OCI-M1 (cell line): Measurements from ENCODE around the gene ATG4A.
A peak's percentile ranks its signal among the peaks of the same experiment; 100 is the strongest.

Experiments used
- DNase-seq: peaks from one replicate; lab custom pipeline; 2025; lab: John Stamatoyannopoulos, UW

Gene ATG4A

GRCh38 chrX:108122748-108123147 is 31.2 kb downstream of the ATG4A start:
- DNase-seq: no peak

DNA sequence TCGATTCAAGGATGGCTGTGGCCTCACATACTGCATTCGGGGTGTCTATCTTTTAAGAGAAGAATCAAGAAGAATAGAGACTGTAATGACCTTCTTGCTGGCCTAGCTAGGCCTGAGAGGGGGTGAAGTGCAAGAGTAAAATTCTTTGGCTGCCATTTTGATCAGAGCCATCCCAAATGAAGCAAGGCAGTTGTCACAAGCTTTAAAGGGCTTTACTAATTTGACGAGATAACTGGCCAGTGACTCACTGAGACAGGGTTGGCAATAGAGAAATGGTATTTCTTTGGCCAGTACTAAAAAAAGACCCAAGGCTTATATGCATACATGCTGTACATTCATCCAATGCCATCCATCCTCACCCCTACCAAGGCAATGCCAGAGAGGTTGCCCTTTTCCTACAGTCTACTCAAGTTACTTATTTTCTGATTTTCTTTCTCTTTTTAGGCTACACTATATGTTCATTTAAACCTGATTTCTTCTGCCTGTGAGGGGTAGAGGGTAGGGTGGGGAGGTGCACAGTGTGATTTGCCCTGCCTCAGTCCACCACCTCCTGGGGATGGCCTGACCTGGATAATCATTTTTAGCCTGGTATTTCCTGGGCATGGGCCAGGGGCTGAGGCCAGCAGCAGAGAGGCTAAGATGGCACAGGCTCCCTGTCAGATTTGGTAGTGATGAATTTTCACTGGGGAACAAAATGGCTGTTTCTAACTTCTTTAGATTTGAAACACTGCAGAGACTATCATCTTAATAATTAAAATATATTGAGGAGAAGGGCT is 32.2 kb downstream of the ATG4A start:
- no peak for DNase-seq

DNA sequence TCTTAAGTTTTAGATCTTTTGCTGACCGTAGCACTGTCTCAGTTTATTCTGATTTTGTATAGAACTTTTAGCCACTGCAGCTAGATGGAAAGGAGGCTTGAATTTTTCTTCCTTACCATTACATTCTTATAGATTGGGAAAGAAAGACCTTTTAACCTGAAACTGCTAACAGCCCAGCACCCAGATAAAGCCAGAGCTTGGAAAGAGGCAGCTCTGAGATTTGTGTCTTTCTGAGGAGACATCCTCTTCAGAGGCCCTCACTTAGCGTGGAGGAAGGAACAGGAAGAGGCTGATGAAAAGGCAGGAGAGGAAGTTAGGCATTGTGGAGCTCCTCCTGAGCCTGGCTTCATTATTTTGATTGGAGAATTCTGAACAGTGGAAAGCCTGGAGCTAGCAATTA is 35.1 kb downstream of the ATG4A start:
- no peak for DNase-seq

- DNase-seq: no peak
These were observed 35.6 kb downstream of the ATG4A start for GRCh38 chrX:108127152-108127551.

DNA sequence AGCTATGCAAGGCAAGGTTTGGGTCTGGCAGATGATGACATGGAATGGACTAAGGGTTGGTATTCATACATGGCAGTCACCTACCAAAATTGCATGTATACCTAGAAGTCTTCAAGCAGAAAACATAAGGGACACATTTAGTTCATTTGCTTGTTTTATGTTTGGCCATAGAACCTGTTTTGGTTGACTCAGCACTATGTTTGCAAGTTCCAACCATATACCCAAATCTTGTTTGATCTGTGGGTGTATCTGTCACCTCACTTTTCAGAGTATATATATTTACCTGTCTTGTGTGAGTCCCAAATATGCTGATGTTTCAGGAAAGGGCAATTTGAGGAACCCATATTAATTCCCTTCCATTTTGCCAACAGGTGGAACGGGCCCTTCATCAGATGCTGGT is 39.3 kb downstream of the ATG4A start:
- DNase-seq: no peak

- DNase-seq: no peak
These were observed 39.9 kb downstream of the ATG4A start for GRCh38 chrX:108131471-108131870.

GRCh38 chrX:108132034-108132433 is 40.5 kb downstream of the ATG4A start:
- DNase-seq: no peak

GRCh38 chrX:108132876-108133275 is 41.3 kb downstream of the ATG4A start:
- no peak for DNase-seq

GRCh38 chrX:108134724-108135123 is 43.1 kb downstream of the ATG4A start:
- no peak for DNase-seq

DNA sequence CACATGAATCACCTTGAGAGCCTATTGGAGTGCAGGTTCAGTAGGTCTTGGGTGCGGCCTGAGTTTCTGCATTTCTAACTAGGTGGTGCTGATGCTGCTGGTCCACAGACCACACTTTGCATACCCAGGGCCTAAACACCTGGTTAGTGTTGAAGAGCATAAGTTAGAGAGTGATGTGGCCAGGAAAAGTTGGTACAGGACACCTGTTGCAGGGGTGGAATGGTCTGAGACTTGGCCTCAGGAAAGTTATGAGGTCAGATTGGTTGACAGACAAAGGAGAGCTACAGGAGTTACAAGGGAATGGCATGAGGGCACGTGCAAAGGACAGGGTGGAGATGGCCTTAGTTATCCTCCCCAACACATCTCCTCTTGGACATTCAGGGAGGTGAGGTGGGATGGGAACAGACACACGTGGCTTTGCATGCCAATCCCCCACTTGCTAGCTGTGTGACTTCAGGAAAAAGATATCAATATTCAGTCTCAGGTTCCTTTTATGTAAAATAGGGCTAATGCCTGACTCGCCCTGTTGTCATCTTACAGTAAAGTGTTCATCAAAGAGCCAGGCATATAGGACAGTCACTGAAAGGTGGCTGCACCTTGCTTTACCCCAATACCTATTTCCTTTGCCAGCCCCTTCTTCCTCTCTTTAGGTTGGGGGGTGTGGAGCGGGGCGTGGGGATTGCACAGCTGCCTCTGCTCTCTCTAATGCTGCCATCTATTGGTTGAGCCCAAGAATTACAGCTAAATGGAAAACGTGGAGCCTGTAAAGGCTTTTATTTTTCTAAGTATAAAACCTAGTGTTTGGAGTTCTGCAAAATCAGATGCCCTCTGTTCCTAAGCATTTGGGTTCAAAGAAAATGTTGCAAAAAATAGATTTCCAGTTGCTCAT is 47.5 kb downstream of the ATG4A start:
- peak; percentile 13 for DNase-seq

GRCh38 chrX:108148524-108148923 is 56.9 kb downstream of the ATG4A start:
- no peak for DNase-seq

GRCh38 chrX:108156082-108156481 is 64.5 kb downstream of the ATG4A start:
- no peak for DNase-seq

DNA sequence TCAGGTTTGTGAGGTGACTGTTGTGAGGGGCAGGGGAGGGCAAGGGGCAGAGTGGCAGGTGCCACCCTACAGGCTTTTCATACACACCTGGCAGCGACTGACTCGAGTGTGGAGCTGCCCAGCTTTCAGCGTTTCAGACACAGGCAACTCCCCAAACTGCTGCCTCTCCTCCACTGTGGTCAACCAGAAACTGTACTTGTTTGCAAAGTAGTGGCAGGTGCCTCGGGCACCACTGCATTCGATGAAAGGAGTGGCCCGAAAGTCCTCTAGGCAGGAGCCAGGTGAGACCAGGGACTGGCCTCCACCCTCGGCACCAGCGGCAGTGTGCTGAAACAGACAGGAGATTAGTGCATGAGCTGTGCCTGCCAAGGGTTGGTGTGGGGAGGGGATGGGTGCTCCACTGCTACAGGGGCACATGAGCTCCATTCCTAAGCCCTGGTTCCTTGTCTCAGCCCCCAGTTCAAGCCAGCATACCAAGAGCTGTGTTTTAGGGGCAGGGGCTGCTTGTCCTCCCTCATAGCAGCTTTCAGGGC is 65.4 kb downstream of the ATG4A start:
- no peak for DNase-seq

DNA sequence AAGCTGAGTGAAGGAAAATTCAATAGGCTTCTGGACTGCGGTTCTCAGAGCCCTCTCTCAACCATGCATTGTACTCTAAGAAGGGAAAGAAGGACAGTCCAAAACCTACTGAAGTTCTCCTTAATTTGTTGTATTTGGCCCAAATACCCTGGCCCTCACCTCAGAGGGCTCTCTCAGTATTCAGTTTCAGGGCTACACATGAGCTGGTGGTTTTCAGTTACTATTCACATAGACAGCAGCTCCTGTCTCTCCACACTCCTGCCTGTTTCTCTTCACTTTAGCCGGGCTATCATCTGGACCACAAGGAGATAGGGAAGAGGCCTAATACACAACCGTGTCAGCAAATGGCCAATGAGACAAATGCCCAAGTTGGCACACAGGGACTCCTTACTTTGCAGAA is 66.0 kb downstream of the ATG4A start:
- no peak for DNase-seq

- no peak for DNase-seq
These were observed 67.6 kb downstream of the ATG4A start for GRCh38 chrX:108159028-108159670.

DNA sequence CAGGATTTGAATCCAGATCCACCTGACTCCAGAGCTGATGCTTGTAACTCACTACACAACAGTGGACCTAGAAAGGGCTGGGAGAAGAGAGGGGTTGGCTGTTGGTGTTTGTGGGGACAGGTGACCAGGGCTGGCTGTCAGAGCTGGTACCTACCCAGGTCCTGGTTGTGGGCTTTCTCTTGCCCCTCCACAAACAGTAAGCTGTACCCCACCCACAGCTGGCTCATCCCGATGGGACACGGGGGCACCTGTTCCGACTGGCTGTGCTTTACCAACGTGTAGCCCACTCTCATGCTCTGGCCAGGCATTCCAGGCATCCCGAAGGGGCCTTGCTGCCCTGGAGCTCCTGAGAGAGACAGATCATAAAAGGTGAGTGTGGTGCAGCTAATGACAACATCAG is 68.7 kb downstream of the ATG4A start:
- DNase-seq: no peak

GRCh38 chrX:108162265-108162664 is 70.7 kb downstream of the ATG4A start:
- no peak for DNase-seq

GRCh38 chrX:108163333-108164082 is 71.9 kb downstream of the ATG4A start:
- DNase-seq: no peak

DNA sequence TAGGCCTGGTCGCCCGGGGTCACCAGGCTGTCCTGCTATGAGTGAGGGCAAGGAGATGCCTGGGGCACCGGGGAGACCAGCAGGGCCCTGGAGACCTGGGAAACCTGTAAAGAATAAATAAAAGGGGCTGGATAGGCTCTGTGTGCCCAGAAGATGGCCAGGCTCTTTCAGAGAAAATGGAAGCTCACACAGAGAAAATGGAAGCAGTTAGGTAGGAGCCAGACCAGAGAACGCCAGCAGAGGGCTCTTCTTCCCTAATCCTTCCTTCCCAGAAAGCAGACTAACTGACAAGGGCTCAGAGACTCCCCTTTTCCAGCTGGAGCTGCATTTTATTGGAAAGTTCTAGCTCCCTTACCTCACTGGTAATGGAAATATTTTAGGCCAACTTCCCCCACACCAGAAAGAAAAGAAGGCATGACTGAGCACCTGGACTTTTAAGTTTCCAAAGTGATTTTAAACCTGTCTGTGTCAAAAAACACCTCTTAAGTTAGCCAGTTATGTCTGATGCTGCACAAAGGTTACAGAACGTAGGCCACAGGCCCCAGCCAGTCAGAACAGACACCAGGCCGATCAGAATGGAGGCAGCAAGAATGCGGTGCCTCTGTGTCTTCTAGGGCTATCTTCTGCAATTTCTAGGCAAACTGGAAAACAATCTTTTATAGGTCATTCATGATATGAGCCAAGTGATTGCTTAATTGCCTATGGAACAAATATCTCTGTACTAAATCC is 74.0 kb downstream of the ATG4A start:
- peak; percentile 61 for DNase-seq

GRCh38 chrX:108167211-108167872 is 75.8 kb downstream of the ATG4A start:
- no peak for DNase-seq
